ENCODE results near the gene REX1BD. TPM values are rescaled to one million over a fixed set of nuclear protein-coding genes. Genes with fewer than 3 reads are reported as not detected.

The REX1BD gene
- total and polyA plus RNA-seq, 2 of the 4 experiments (the other 2 are of a cell fraction), result 14.2 to 44.6 TPM

DNA sequence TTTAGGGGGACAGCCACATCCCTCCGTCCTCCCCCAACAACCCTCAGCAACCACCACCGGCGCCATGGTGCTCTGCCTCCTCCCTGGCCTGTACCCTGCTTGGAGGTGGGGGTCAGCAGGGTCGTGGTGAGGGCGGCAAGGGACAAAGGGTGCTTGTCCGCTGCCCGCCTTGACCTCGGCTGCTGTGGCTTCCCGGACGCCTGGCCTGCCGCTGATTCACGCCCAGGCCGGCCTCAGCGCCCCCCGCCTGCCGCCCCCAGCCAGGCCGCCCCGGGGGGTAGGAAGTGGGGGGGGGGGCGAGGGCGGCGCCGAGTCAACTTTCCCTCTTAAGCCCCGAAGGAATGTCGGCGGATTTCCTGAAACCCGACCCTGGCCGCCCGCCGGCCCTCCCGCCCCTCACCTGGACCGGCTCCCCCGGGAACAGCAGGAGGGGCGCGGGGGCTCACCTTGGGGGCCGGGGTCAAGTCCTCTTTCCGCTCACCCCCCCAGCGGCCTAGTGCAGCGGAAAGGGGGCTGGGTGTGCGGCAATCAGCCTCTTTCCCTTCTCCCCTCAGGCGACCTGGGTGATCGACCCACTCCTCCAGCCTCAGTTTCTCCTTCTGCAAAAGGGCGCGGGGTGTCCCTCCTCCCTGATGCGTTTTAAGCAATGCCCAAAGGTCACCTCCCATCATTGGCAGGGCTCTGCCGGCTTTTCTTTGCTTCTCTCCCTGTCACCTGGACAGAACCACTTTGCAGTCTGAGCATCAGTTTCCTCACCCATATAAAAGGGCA is 22.1 kb downstream of the REX1BD start:
- Histone ChIP-seq H3K4me3 (ENCODE audit: insufficient read depth, low read depth, low read length) (no peak overlapping the region), H3K4me2 (ENCODE audit: low read depth, low read length) (no peak overlapping the region), H4K91ac (ENCODE audit: insufficient read depth, low read depth, low read length) (no peak overlapping the region), H3K9me3 (ENCODE audit: control insufficient read depth, insufficient read depth, low read length) (no peaks in the 10 kb centered on the region), H2AK5ac (ENCODE audit: low read depth, low read length) (no peak overlapping the region), H3K18ac (ENCODE audit: low read depth, low read length) (no peak overlapping the region), H2AFZ (replicated peaks; ENCODE audit: low read length, poor library complexity) (no peak overlapping the region), H4K8ac (ENCODE audit: low read depth in 2 of 2, low read length in 2 of 2) (no peak overlapping the region), H3K79me1 (ENCODE audit: low read depth in 1 of 2, low read length in 2 of 2) (no peaks in the 10 kb centered on the region), H4K20me1 (ENCODE audit: insufficient read depth, low read length) (peaks cover 4% of the 10 kb centered on the region; the same call in 1 of the 2 replicates), H3K4me1 (ENCODE audit: control insufficient read depth, insufficient read depth, low read length) (peaks cover 11% of the 10 kb centered on the region; the same call in 1 of the 2 replicates), H2BK5ac (ENCODE audit: low read depth, low read length, poor library complexity, severe bottlenecking) (no peak overlapping the region), H3K23ac (ENCODE audit: low read depth, low read length) (no peak overlapping the region; the same call in 1 of the 2 replicates), H3K14ac (replicated peaks; ENCODE audit: low read depth, low read length) (no peak overlapping the region), H3K9ac (ENCODE audit: low read depth, low read length) (no peak overlapping the region), H3K36me3 (ENCODE audit: control insufficient read depth, insufficient read depth, low read length) (no peaks in the 10 kb centered on the region), H3K9me1 (ENCODE audit: insufficient read depth, low read length) (no peaks in the 10 kb centered on the region), H2BK15ac (ENCODE audit: low read depth, low read length) (no peak overlapping the region), H3K27me3 (ENCODE audit: control insufficient read depth, insufficient read depth, low read length) (peaks cover 74% of the 10 kb centered on the region), H3K4ac (ENCODE audit: low read depth, low read length) (no peak overlapping the region), H3K56ac (ENCODE audit: extremely low read depth, insufficient read depth, low read length) (no peak overlapping the region), H3K27ac (ENCODE audit: insufficient read depth, low read length) (no peak overlapping the region), H4K5ac (ENCODE audit: low read depth, low read length) (no peak overlapping the region), H2BK20ac (ENCODE audit: low read depth, low read length) (no peak overlapping the region), H2BK120ac (ENCODE audit: low read depth, low read length) (no peak overlapping the region), H2AK9ac (replicated peaks; ENCODE audit: low read depth, low read length, poor library complexity) (peak overlapping the region; percentile 81)
- no peak for TF ChIP-seq MAZ (IDR thresholded peaks at IDR 0.05; ENCODE audit: borderline replicate concordance, low read depth, low read length)
- TF ChIP-seq CHD1 (IDR thresholded peaks at IDR 0.05; ENCODE audit: low read depth, low read length), result no peak
- TF ChIP-seq POLR2A (IDR thresholded peaks at IDR 0.05; ENCODE audit: low read depth, low read length), result no peak
- POLR2A ChIA-PET (ENCODE audit: unreplicated experiment), result no interaction called here
- WGBS, 2 experiments (ENCODE audit: extremely low coverage in 2 of 2, insufficient read length in 1 of 2), result 8% methylated on average over 9 of the region's 45 CpGs; no CpG with 5 or more reads in 1 of the 2 experiments
- no TSS peak for BruUV-seq (replicated peaks)
- in situ Hi-C loops (cut with MboI; ENCODE audit: low sequenced_read_pairs) (no loop called here), dilution Hi-C loops (cut with HindIII; ENCODE audit: low sequenced_read_pairs, unreplicated experiment) (no loop called here), intact Hi-C loops (cut with micrococcal nuclease) (no loop called here)
- no peak for ATAC-seq (ENCODE audit: low read depth)
- CTCF ChIA-PET, result no interaction called here
- DNase-seq, result no peak

All from IMR-90 (cell line).